Endothelial cell of umbilical vein (primary cell): ENCODE results near the gene EBPL. TPM values are rescaled to one million over a fixed set of nuclear protein-coding genes. Genes with fewer than 3 reads are reported as not detected.

Experiments used
- BruUV-seq: library from RNA; stranded (reverse); fragments of 400-500 nt; replicated peaks from 2 replicates; lab custom pipeline; 2021; lab: Mats Ljungman, UMichigan
- CTCF ChIA-PET: fragments of 300-600, 350-600 bp; sonication (Branson Sonifier 250); formaldehyde crosslinking; loops from one replicate; lab custom pipeline; 2021; ENCODE audit warnings: antibody characterized with exemption, inconsistent platforms; lab: Charles Lee
- POLR2A ChIA-PET: fragments of 300-600, 350-600 bp; sonication (Branson Sonifier 250); formaldehyde crosslinking; loops from one replicate; lab custom pipeline; 2021; ENCODE audit warnings: antibody characterized with exemption, inconsistent platforms; lab: Charles Lee
- DNase-seq: peaks from one replicate; pipeline ENCODE4 v3.0.0-alpha.2; 2011; ENCODE audit warnings: low read depth, low spot score
- FAIRE-seq: peaks from 2 replicates; lab custom pipeline; 2011; peaks lifted over from hg19 to GRCh38; lab: Jason Lieb, UNC
- H2AFZ ChIP-seq: 2 replicates; pipeline ENCODE4 v1.6.0; 2012; ENCODE audit warnings: low read depth, low read length, control low read depth, inconsistent platforms
- H3K27ac ChIP-seq: 2 replicates; pipeline ENCODE4 v1.5.1; 2011; ENCODE audit warnings: low read depth, mild to moderate bottlenecking, control low read depth, low read length, moderate library complexity; ENCODE audit not compliant: insufficient read depth
- H3K27me3 ChIP-seq, 2 experiments: 2 replicates each; pipeline versions ENCODE4 v1.6.0 to v1.6.1; 2011; ENCODE audit warnings: low read length in 2 of 2, mixed read lengths in 1 of 2; ENCODE audit not compliant: control insufficient read depth in 2 of 2, insufficient read depth in 2 of 2
- H3K36me3 ChIP-seq, 2 experiments: 2 replicates in 1 of 2; 3 replicates in 1 of 2; pipeline ENCODE4 v1.5.1; 2011; ENCODE audit warnings: low read length in 2 of 2, mild to moderate bottlenecking in 1 of 2, moderate library complexity in 1 of 2; ENCODE audit not compliant: control insufficient read depth in 2 of 2, insufficient read depth in 2 of 2; ENCODE audit errors: extremely low read depth in 1 of 2
- H3K4me1 ChIP-seq: 3 replicates; pipeline ENCODE4 v1.5.1; 2011; ENCODE audit warnings: mild to moderate bottlenecking, low read length; ENCODE audit not compliant: control insufficient read depth, insufficient read depth; ENCODE audit errors: extremely low read depth
- H3K4me2 ChIP-seq: 2 replicates; pipeline ENCODE4 v1.6.1; 2011; ENCODE audit warnings: low read length, control low read depth, mixed read lengths; ENCODE audit not compliant: insufficient read depth
- H3K4me3 ChIP-seq, 3 experiments: fragments of 200-600 bp in 1 of 3; sonication (generic), shearing (Covaris generic) in 1 of 3; replicated peaks in 1 of 3; 2 replicates each; pipeline ENCODE4 v1.5.1; 2011 to 2016; ENCODE audit warnings: control low read depth in 3 of 3, low read length in 3 of 3, mild to moderate bottlenecking in 2 of 3, inconsistent platforms in 1 of 3, low read depth in 1 of 3, moderate library complexity in 1 of 3; ENCODE audit not compliant: insufficient read depth in 1 of 3
- H3K79me2 ChIP-seq: 2 replicates; pipeline ENCODE4 v1.6.0; 2012; ENCODE audit warnings: low read length, inconsistent platforms; ENCODE audit not compliant: control insufficient read depth, insufficient read depth
- H3K9ac ChIP-seq: replicated peaks from 2 replicates; pipeline ENCODE3; 2011; ENCODE audit warnings: low read length, control low read depth; ENCODE audit not compliant: insufficient read depth; ENCODE audit errors: extremely low read depth
- H3K9me1 ChIP-seq: replicated peaks from 3 replicates; pipeline ENCODE4 v1.6.0; 2011; ENCODE audit warnings: mild to moderate bottlenecking, low read length; ENCODE audit not compliant: control insufficient read depth, insufficient read depth; ENCODE audit errors: extremely low read depth
- H3K9me3 ChIP-seq: replicated peaks from 2 replicates; pipeline ENCODE4 v1.5.1; 2012; ENCODE audit warnings: low read length, inconsistent platforms; ENCODE audit not compliant: control insufficient read depth, insufficient read depth
- H4K20me1 ChIP-seq: replicated peaks from 2 replicates; pipeline ENCODE3; 2011; ENCODE audit warnings: mild to moderate bottlenecking, low read length; ENCODE audit not compliant: control insufficient read depth, insufficient read depth; ENCODE audit errors: extremely low read depth
- GATA2 ChIP-seq: IDR thresholded peaks from 2 replicates; pipeline ENCODE4 v1.7.0; 2011; ENCODE audit warnings: low read depth, mild to moderate bottlenecking, moderate library complexity, mixed read lengths, low read length; ENCODE audit not compliant: insufficient read length, insufficient read depth
- MYC ChIP-seq: IDR thresholded peaks from one replicate; pipeline ENCODE4 v1.6.1; 2011; ENCODE audit warnings: mild to moderate bottlenecking, low read depth, low read length
- POLR2A ChIP-seq: IDR thresholded peaks from 2 replicates; pipeline ENCODE4 v1.6.1; 2012; ENCODE audit warnings: low read depth, mild to moderate bottlenecking, control low read depth, low read length
- dilution Hi-C: fragments of 300-500 bp; cut with MboI; formaldehyde crosslinking; loops from one replicate; pipeline ENCODE4 v1.15.0; 2019; ENCODE audit warnings: low sequenced_read_pairs; ENCODE audit not compliant: extremely low pct_ligation_motif_present
- intact Hi-C: fragments of 100-400 bp; cut with micrococcal nuclease; formaldehyde crosslinking; loops from one replicate; pipeline ENCODE4 v1.10.0; 2022
- polyA plus RNA-seq, 4 experiments: library from polyadenylated mRNA; depleted of rRNA in 3 of 4; stranded (reverse) in 3 of 4; unstranded in 1 of 4; fragments of >200 nt; gene quantifications; 2 replicates each; pipeline versions ENCODE4 v1.2.1 to v1.2.3, GENCODE V29; 2011 to 2012; ENCODE audit warnings: missing spikeins in 1 of 4
- total RNA-seq: library from RNA; stranded (reverse); gene quantifications from 2 replicates; pipeline ENCODE4 v1.2.3, GENCODE V29; 2021
- TF ChIP-seq, protein P1 (sequence below): IDR thresholded peaks from 2 replicates; pipeline ENCODE4 v1.6.1; 2011; ENCODE audit not compliant: insufficient read depth, insufficient read length
- TF ChIP-seq, protein P2 (sequence below), 2 donors: IDR thresholded peaks; 1 replicate in 1 of 2; 2 replicates in 1 of 2; pipeline ENCODE4 v1.5.1; 2011; ENCODE audit warnings: low read length in 2 of 2, mild to moderate bottlenecking in 2 of 2, moderate library complexity in 2 of 2, control low read depth in 1 of 2, inconsistent platforms in 1 of 2, low read depth in 1 of 2; ENCODE audit not compliant: insufficient read depth in 1 of 2; ENCODE audit errors: extremely low read depth in 1 of 2

Gene EBPL
- total and polyA plus RNA-seq, 2 donors (not counting 3 experiments of a cell fraction or from before 2014, with no cell fraction given), result 75.5 to 159 TPM

DNA sequence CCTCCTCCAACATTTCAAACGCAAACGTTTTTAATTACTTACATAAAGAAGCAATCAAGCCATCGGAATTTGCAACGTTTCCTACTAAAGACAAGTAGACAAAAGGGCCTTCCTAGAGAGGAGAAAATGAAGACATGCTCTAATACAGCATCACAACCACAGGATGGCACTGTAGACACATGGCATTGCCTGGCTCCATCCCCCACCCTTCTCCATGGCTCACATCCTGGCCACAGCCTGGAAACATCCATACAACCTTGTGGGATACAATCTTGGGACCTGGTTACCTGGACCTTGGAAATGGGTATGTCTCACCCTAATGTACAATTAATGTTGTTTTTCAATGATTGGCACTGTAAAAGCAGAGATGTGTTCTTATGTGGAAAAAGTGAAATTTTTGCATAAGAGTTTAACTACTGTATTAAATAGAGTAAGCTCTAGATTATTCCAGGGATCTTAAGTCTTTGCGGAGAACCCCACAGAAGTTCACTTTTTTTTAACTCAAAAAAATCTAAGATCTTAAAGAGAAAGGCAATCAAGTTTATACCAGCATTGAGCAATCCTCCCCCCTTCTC lies 21.5 kb downstream of the EBPL start:
- ChIA-PET CTCF (interaction anchor here (0.7 to 2.5 kb wide), 19 partner anchors 9 to 1242 kb away, joined by 3 to 8 read pairs (median 3); partner anchors contain the start of genes EBPL and SPRYD7), POLR2A (no interaction called here)
- peak; percentile 86 for DNase-seq

More for the DNA sequence above, 21.5 kb downstream of the EBPL start:
- peak; percentile 20 for TF ChIP-seq MYC
- TF ChIP-seq GATA2, result no peak
- TF ChIP-seq, protein P1, sequence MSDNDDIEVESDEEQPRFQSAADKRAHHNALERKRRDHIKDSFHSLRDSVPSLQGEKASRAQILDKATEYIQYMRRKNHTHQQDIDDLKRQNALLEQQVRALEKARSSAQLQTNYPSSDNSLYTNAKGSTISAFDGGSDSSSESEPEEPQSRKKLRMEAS, result peak; percentile 44
- TF ChIP-seq POLR2A, result no peak
- TF ChIP-seq, protein P2, sequence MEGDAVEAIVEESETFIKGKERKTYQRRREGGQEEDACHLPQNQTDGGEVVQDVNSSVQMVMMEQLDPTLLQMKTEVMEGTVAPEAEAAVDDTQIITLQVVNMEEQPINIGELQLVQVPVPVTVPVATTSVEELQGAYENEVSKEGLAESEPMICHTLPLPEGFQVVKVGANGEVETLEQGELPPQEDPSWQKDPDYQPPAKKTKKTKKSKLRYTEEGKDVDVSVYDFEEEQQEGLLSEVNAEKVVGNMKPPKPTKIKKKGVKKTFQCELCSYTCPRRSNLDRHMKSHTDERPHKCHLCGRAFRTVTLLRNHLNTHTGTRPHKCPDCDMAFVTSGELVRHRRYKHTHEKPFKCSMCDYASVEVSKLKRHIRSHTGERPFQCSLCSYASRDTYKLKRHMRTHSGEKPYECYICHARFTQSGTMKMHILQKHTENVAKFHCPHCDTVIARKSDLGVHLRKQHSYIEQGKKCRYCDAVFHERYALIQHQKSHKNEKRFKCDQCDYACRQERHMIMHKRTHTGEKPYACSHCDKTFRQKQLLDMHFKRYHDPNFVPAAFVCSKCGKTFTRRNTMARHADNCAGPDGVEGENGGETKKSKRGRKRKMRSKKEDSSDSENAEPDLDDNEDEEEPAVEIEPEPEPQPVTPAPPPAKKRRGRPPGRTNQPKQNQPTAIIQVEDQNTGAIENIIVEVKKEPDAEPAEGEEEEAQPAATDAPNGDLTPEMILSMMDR (IDR thresholded peaks at IDR 0.05; ENCODE audit: extremely low read depth in 1 of 2, insufficient read depth in 1 of 2, low read depth in 1 of 2, low read length in 2 of 2), result peak; percentile 60 to 75
- peaks cover 0 to 10% of the 10 kb centered on the region in 2 experiments for H3K36me3 ChIP-seq
- no TSS peak for BruUV-seq
- dilution Hi-C loops, result no loop called here
- H3K4me2 ChIP-seq, result peak overlapping the region; percentile 24
- H3K4me3 ChIP-seq, result no peak overlapping the region
- peaks cover 11% of the 10 kb centered on the region for H3K4me1 ChIP-seq
- H3K9me1 ChIP-seq, result no peaks in the 10 kb centered on the region
- H3K27ac ChIP-seq, result no peak overlapping the region
- no peak overlapping the region for H3K9ac ChIP-seq
- H3K79me2 ChIP-seq, result peaks cover 13% of the 10 kb centered on the region
- no peaks in the 10 kb centered on the region for H3K9me3 ChIP-seq
- peak; percentile 84 for FAIRE-seq
- intact Hi-C loops, result loop anchor here (1.0 to 10.0 kb wide), 7 partner anchors 123 to 1402 kb away; partner anchors contain the start of genes KPNA3 and SPRYD7
- H2AFZ ChIP-seq, result no peak overlapping the region
- no peaks in the 10 kb centered on the region for H4K20me1 ChIP-seq
- H3K27me3 ChIP-seq, result no peaks in the 10 kb centered on the region
